Type B pancreatic cell (in vitro differentiated cells): ENCODE results near the gene LMCD1. TPM values are rescaled to one million over a fixed set of nuclear protein-coding genes. Genes with fewer than 3 reads are reported as not detected.

ENCODE experiments used
- DNase-seq: peaks from one replicate; pipeline ENCODE4 v3.0.0; 2021; ENCODE audit warnings: mixed read lengths; ENCODE audit not compliant: unreplicated experiment; ENCODE audit errors: extremely low spot score
- H3K27ac Mint-ChIP-seq: 2 replicates; pipeline ENCODE4 v1.8.0; 2021; ENCODE audit warnings: mild to moderate bottlenecking, mixed read lengths
- H3K27me3 Mint-ChIP-seq: 2 replicates; pipeline ENCODE4 v1.8.0; 2021; ENCODE audit warnings: mixed read lengths
- H3K36me3 Mint-ChIP-seq: 2 replicates; pipeline ENCODE4 v1.8.0; 2021; ENCODE audit warnings: mixed read lengths
- H3K4me1 Mint-ChIP-seq: one replicate; pipeline ENCODE4 v1.8.0; 2021; ENCODE audit warnings: mixed read lengths; ENCODE audit not compliant: unreplicated experiment
- H3K4me3 Mint-ChIP-seq: 2 replicates; pipeline ENCODE4 v1.8.0; 2021; ENCODE audit warnings: mild to moderate bottlenecking, mixed read lengths
- H3K9me3 Mint-ChIP-seq: 2 replicates; pipeline ENCODE4 v1.8.0; 2021; ENCODE audit warnings: mixed read lengths
- CTCF ChIP-seq: fragments of 200-600 bp; sonication (generic); conservative IDR thresholded peaks from 2 replicates; pipeline ENCODE4 v1.5.0; 2021; ENCODE audit warnings: antibody characterized with exemption, mild to moderate bottlenecking
- total RNA-seq: library from RNA; stranded (reverse); gene quantifications from 2 replicates; pipeline ENCODE4 v1.2.1, GENCODE V29; 2021; ENCODE audit warnings: low replicate concordance

Gene LMCD1
- total RNA-seq, 1 donor from 2014 or later = 33.1 TPM

GRCh38 chr3:8574040-8574669 is 72.5 kb downstream of the LMCD1 start:
- no peak for TF ChIP-seq CTCF
- H3K4me3 Mint-ChIP-seq = no peak overlapping the region
- H3K36me3 Mint-ChIP-seq = peaks cover 8% of the 10 kb centered on the region
- no peaks in the 10 kb centered on the region for H3K27me3 Mint-ChIP-seq
- H3K4me1 Mint-ChIP-seq = peaks cover 28% of the 10 kb centered on the region
- H3K9me3 Mint-ChIP-seq = no peaks in the 10 kb centered on the region
- DNase-seq = no peak
- H3K27ac Mint-ChIP-seq = no peak overlapping the region

GRCh38 chr3:8574670-8575322 is 73.2 kb downstream of the LMCD1 start:
- no peak overlapping the region for H3K27ac Mint-ChIP-seq
- peaks cover 8% of the 10 kb centered on the region for H3K36me3 Mint-ChIP-seq
- no peaks in the 10 kb centered on the region for H3K27me3 Mint-ChIP-seq
- peaks cover 28% of the 10 kb centered on the region for H3K4me1 Mint-ChIP-seq
- TF ChIP-seq CTCF = no peak
- H3K9me3 Mint-ChIP-seq = no peaks in the 10 kb centered on the region
- H3K4me3 Mint-ChIP-seq = no peak overlapping the region
- DNase-seq = no peak

- TF ChIP-seq CTCF = no peak
- Mint-ChIP-seq H3K36me3 (peaks cover 4% of the 10 kb centered on the region), H3K4me3 (no peak overlapping the region), H3K4me1 (peaks cover 28% of the 10 kb centered on the region), H3K27ac (no peak overlapping the region), H3K9me3 (no peaks in the 10 kb centered on the region), H3K27me3 (no peaks in the 10 kb centered on the region)
- DNase-seq = no peak
Measured at GRCh38 chr3:8575364-8576104, 73.9 kb downstream of the LMCD1 start.

GRCh38 chr3:8576436-8576835 is 74.8 kb downstream of the LMCD1 start:
- H3K4me1 Mint-ChIP-seq = peaks cover 19% of the 10 kb centered on the region
- no peak for TF ChIP-seq CTCF
- H3K9me3 Mint-ChIP-seq = no peaks in the 10 kb centered on the region
- H3K27me3 Mint-ChIP-seq = no peaks in the 10 kb centered on the region
- DNase-seq = no peak
- no peak overlapping the region for H3K27ac Mint-ChIP-seq
- H3K36me3 Mint-ChIP-seq = no peaks in the 10 kb centered on the region
- no peak overlapping the region for H3K4me3 Mint-ChIP-seq

- DNase-seq = no peak
- H3K27ac Mint-ChIP-seq = no peak overlapping the region
- no peak overlapping the region for H3K4me3 Mint-ChIP-seq
- TF ChIP-seq CTCF = no peak
- peaks cover 17% of the 10 kb centered on the region for H3K4me1 Mint-ChIP-seq
- H3K36me3 Mint-ChIP-seq = no peaks in the 10 kb centered on the region
- no peaks in the 10 kb centered on the region for H3K9me3 Mint-ChIP-seq
- H3K27me3 Mint-ChIP-seq = no peaks in the 10 kb centered on the region
Measured at GRCh38 chr3:8576841-8577571, 75.4 kb downstream of the LMCD1 start.
